Islet precursor cell (in vitro differentiated cells): ENCODE results near the gene SZT2.
"Not testable (repeated sequence)": the region's sequence is repeated elsewhere in the genome, so short reads cannot be mapped to it uniquely, and the experiment has no call there.

Experiments used
- DNase-seq: peaks from one replicate; pipeline ENCODE4 v3.0.0-alpha.2; 2018

SZT2 gene

DNA sequence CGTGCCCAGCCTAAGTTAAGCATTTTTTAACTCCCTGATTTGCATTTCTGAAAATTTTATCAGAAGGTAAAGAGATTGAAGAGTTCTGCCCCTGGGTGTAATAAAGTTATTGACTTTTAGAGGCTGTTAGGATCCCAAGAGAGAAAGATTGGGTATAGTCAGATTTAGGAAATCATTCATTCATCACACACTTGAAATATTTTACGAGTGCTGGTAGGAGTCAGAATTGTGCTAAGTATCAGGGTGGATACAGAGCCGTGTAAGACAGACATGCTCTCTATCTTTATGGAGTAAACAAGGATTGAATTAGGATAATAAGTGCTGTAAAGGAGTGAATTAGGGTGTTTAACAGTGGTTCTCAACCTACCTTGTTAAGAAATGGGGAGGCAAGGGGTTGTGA, 3.0 kb downstream of the SZT2 start:
- DNase-seq = no peak

DNA sequence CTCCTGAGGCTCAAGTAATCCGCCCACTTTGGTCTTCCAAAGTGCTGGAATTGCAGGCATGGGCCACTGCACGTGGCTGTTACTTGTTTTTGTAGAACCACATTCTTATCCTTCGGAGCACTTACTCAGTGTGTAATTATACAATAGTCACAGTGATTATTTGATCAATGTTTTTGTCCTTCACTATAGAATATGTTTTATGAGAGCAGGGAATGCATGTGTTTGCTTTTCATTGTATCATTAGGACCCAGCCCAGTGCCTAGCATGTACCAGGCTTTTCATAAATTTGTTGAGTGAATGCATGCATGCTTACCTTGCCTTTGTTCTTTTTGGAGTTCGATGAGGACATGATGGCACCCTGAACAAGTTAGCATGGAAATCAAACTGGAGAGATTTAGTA, 5.8 kb downstream of the SZT2 start:
- DNase-seq = no peak

DNA sequence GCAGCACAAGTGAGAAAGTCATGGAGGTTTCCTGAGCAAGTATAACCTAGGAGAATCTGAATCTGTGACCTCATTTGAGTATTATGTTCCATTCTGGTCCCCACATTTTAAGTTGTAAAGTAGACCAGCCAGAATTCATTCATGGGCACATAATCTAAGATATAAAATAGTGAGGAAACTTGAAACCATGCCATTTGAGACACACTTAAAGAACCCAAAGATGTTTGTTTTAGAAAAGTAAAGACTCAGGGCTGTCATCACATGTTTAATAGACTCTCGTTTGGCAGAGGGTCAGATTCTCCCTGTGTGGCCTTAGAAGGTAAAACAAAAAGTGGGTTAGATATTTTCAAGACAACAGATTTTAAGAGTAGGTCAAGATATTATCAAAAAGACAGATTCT, 6.4 kb downstream of the SZT2 start:
- DNase-seq = no peak

DNA sequence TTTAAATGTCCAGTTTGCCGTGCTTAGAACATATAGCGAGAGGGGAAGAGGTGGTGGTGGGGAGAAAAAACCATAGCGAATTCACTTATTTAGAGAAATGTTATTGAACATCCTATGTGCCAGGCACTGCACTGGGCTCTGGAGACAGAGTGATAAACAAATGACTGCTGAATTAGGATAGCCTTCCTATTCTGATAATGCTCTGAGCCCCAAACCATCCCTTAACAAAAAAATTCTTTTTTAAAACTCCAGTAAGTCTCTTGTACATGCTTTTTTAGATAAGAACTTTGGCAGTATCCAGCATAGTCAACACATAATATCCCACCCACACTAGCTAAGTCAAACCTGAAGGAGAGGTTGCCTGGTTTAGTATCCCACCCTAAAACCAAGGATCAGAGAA, 8.5 kb downstream of the SZT2 start:
- no peak for DNase-seq

DNA sequence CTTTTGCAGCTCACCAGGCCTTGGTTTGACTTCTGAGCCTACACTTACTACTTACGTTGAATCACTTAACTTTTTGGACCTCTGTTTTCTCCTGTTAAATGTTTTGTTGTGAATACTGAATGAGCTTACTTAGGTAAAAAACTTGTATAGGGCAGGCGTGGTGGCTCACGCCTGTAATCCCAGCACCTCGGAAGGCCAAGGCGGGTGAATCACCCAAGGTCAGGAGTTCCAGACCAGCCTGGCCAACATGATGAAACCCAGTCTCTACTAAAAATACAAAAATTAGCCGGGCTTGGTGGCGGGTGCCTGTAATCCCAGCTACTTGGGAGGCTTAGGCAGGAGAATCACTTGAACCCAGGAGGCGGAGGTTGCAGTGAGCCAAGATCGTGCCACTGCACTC, 10.7 kb downstream of the SZT2 start:
- DNase-seq = not testable (repeated sequence)

DNA sequence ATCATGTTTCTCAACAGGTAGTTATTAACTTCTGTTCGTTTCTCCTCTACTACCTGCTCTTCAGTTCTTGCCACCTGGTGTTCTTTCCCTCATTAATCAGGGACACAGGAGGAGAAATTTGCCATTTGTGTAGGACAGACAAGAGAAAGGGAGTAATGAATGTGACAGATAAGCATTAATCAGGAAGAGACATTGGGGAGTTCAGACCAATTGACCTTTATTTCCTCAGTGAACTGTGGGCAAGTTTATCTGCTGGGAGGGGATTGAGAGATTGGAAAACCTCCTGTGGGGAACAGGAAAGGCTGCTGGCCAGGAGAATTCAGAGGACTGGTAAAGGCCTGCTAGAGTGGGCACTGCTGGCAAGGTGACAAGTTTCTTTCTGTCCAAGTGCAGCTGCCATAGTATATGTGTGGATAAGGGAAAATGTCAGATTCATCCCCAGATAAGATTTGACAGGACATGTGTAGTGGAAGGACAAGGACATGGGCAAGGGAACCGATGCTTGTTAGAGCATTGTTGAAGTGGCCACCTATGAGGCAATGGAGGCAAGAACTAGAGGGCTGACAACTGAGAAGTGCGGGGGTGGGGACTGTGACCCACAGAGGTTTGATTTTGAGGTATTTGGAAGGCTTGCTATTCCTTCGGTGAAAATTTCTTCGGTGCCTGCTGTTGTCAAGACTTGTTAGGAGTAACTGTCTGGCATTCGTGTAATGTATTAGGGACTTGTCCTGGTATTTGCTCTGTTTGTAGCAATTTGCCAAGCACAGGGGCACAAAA, 12.6 kb downstream of the SZT2 start:
- no peak for DNase-seq

DNA sequence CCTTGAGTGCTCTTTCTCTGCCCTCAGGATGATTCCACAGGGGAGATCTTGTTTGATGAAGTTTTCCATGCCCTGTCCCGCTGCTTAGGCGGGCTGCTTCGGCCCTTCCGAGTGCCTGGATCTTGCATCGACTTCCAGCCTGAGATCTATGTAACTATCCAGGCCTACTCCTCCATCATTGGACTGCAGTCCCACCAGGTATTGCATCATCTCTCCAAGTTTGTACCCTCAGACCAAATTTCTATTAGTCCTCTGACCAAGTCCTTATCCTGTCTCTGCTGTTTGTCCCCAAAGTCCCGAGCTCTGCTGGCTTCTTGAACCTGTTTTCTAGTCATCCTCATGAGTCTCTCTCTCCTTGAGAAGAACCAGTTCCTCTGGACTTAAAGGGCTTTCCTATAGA, 14.7 kb downstream of the SZT2 start:
- no peak for DNase-seq

DNA sequence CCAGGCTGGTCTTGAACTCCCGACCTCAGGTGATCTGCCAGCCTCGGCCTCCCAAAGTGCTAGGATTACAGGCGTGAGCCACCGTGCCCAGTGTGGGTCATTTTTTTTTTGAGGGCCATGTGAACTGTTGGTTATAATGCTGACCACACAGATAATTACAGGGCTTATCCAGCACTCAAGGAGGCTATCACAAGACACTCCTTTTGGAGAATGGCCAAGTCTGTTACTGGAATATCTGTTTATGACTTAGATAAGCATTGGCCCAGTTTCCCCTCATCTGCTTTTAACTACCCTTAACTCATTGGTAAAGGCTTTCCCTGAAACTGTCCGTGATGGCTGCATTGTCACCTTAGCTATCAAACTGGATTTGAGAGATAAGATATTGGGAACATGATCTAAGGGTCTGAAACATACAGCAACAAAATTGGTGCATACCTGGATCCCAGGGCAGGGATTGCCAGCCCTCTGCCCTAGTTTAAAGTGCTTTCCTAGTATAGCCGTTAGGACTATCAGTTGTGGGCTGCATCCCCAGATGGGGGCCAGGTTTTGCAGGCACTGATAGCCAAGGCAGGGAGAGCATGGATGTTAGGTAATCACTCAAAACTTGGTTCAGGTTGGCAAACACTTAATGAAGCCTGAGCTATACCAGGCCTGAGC, 15.6 kb downstream of the SZT2 start:
- no peak for DNase-seq

DNA sequence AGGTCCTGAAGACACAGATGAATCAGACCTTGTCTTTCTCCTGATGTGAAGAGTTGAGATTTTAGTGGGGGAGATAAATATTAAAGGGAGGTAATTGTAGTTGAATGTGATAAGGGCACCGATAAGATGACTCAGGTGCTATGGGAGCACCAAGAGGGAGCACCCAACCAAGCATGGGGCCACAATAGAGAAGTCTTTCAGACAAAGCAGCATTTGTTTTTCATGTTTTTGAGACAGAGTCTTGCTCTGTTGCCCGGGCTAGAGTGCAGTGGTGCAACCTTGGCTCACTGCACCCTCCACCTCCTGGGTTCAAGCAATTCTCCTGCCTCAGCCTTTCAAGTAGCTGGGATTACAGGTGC, 16.2 kb downstream of the SZT2 start:
- DNase-seq = no peak

DNA sequence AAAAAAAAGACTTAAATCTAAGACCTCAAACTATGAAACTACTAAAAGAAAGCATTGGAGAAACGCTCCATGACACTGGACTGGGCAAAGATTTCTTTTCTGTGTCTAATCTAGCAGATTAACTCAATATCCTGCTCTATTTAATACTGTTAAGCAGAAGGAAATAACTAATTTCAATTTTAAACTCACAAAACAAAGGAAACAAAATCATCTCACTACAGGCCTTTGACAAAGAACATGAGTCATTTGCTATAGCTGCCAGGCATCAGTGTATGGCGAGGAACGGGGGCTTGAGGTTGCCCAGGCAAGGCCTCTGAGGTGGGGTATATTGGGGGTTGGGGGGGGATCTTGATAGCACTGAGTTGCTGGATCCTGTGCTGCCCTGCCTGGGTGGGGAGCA, 20.9 kb downstream of the SZT2 start:
- DNase-seq = no peak

DNA sequence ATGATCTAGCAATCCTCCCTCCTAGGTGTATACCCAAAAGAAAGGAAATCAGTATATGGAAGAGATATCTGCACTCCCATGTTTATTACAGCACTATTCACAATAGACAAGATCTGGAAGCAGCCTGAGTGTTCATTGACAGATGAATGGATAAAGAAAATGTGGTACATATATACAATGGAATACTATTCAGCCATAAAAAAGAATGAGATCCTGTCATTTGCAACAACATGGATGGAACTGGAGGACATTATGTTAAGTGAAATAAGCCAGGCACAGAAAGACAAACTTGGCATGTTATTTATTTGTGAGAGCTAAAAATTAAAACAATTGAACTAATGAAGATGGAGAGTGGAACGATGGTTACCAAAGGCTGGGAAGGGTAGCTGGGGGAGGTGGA, 23.7 kb downstream of the SZT2 start:
- DNase-seq = not testable (repeated sequence)

DNA sequence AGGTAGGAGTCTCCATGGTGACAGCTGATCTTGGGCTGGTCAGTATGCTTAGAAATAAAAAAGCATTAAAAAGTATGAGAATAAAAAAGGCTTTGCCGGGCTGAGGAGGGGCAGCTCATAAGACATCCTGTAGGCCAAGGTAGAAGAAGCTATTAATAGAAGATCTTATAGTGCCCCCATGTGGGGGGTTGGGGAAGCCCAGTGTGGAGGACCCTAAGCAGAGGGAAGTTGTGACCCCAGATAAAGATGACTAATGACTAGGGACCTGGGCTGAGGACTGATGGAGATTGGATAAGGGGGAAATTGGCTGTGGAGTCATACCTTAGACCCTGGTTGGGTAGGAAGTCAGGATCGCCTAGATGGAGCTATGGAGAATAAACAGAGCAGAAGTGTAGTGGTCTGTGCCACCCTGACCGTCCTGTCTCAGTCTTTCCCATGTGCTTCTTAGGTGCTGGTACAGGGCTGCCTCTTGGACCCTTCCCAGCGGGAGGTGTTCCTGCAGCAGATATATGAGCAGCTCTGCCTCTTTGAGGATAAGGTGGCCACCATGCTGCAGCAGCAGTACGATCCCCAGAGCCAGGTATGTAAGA, 25.0 kb downstream of the SZT2 start:
- DNase-seq = peak; percentile 87

DNA sequence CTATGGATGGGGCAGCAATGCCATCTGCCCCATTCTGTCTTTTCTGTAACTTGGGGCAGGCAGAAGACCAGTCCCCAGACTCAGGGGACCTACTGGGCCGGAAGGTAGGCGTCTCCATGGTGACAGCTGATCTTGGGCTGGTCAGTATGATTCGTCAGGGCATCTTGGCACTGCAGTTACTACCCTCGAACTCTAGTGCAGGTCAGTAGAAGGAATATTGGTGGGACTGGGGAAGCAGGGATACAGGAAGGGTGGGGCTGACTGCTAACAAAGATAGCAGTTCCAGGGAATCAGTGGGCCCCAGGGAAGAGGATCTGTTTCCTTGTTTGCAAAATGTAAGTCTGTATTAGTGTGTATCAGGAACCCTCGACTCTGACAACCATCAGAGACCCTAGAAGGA, 26.2 kb downstream of the SZT2 start:
- DNase-seq = no peak

DNA sequence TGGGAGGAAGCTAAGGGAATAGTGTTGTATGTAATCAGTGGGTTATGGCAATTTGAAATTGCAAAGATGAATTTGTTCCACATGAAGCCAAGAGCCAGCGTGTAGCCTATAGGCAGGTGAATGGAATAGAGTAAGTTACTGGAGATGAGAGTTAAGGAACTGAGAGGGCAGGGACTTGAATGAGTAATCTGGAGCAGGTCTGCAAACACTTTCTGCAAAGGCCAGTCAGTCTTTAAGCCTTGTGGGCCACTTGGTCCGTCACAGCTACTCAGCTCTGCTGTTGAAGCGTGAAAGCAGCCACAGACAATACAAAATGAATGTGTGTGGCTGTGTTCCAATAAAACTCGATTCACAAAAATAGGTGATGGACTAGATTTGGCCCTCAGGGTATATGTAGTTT, 29.2 kb downstream of the SZT2 start:
- DNase-seq = no peak

DNA sequence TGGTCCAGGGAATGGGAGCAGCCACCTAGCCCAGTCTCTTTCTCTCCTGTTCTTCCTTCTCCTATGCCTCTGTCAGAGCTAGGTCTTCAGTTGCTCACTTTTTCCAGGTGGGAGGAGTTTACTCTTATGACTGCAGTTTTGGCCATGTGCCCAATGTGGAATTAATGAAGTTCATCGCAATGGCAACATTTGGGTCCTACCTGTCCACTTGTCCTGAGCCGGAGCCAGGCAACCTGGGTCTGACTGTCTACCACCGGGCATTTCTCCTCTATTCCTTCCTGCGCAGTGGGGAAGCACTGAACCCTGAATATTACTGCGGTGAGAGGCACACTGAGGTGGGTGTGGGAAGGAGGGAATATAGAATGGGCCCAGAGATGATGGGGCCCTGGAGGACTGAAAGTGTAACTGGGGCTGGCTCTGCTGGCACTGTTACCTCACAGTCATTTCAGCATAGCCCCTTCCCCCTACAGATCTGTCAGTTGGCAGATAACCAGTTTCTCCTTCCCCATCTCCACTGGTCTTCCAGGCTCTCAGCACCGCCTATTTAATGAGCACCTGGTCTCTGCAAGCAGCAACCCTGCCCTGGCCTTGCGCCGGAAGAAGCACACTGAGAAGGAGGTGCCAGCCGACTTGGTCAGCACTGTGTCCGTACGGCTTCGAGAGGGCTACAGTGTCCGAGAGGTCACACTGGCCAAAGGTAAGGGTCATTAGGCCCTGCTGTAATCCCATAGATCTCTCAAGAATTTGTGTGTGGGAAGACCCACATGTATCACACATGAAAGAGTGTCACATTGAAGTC, 30.1 kb downstream of the SZT2 start:
- DNase-seq = no peak

DNA sequence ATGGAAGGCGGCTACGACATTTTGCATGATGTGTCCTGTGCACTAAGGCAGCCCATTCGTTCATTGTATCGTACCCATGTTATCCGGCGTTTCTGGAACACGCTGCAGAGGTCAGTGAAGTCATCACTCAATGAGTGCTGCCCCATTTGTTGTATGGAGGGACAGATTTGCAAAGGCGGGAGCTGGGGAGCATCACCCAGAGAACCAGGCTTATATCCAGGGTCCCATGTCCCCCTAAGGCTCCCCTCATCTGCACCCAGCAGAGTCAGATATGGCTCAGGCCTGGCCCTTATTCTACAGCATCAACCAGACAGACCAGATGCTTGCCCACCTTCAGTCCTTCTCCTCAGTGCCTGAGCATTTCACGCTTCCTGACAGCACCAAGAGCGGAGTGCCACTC, 31.2 kb downstream of the SZT2 start:
- no peak for DNase-seq

DNA sequence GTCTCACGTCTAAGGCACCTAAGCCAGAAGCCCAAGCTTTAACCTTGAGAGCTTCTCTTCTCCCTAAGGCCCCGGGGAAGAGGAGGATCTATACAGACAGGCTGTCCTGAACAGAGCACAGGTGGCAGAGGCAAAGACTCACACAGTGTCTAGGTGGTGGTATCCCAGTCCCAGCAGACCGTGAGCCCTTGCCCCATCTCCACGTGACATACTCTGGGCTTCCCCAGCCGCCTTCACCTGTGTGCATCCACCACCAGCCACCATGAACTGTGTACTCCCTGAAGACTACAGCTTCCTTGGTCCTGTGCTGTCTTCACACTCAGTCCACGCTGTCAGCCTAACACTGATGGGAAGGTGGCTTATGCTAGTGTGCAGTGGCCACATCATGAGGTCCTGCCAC, 31.7 kb downstream of the SZT2 start:
- DNase-seq = no peak

DNA sequence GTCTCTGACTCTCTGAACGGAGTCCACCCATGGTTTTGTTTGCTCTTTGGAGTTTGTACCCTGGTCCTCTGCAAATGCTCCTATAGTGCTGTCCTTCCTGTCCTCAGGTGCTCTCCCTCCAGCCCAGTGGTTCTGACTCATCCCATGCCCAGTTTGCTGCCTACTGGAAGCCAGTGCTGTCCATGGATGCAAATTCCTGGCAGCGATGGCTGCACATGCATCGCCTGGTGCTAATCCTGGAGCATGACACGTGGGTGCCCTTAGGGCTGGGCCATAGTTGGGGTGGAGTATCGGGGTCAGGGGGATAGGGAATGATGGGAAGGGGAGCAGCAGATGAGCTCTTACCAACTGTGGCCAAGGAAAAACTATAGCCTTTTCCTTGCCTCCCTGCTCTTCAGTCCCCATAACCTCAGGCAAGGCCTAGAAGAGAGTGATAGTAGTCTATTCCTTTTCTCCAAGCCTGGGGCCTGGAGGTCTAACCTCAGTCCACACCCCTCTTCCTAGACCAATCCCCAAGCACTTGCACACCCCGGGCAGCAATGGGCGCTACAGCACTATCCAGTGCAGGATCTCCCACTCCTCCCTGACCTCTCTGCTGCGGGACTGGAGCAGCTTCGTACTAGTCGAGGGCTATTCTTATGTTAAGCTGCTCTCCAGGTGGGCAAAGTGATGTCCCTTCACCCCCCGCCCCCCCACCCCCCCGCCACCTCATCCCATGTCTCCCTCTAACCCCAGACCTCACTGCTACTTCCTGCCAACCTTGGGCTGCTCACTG, 32.5 kb downstream of the SZT2 start:
- DNase-seq = no peak

DNA sequence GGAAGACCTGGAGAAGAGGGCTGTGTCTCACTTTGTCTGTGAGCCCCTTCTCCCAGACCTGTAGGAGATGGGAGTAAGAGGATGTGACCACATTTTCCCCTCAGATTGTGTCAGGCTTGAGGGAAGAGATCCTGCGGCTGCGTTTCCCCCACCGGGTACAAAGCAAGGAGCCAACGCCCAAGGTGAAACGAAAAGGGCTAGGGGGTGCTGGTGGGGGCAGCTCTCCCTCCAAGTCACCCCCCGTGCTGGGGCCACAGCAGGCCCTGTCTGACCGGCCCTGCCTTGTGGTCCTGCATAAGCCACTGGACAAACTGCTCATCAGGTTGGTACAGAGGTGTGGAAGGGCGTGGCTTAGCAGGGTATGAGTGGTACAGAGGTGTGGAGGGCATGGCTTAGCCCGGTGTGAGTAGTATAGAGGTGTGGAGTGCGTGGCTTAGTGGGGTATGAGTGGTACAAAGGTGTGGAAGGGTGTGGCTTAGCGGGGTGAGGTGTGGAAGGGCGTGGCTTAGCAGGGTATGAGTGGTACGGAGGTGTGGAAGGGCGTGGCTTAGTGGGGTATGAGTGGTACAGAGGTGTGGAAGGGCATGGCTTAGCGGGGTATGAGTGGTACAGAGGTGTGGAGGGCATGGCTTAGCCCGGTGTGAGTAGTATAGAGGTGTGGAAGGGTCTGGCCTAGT, 33.4 kb downstream of the SZT2 start:
- DNase-seq = no peak

DNA sequence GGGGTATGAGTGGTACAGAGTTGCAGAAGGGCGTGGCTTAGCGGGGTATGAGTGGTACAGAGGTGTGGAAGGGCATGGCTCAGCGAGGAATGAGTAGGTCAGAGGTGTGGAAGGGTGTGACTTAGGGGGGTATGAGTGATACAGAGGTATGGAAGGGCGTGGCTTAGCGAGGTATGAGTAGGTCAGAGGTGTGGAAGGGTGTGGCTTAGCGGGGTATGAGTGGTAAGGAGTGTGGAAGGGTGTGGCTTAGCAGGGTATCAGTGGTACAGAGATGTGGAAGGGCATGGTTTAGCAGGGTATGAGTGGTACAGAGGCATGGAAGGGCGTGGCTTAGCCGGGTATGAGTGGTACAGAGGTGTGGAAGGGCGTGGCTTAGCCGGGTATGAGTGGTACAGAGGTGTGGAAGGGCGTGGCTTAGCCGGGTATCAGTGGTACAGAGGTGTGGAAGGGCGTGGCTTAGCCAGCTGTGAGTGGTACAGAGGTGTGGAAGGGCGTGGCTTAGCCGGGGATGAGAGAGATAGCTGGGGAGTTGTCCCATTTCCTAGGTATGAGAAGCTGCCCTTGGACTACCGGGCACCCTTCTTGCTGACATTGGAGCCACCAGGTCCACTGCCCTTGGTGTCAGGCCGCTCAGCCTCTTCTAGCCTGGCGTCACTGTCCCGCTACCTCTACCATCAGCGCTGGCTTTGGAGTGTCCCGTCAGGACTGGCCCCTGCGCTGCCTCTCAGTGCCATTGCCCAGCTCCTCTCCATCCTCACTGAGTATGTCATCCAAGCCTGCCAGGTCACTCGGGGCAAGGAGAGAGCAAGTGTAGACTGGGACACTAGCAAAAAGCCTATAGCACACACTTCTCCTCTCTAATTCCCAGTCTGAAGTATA, 34.2 kb downstream of the SZT2 start:
- no peak for DNase-seq

DNA sequence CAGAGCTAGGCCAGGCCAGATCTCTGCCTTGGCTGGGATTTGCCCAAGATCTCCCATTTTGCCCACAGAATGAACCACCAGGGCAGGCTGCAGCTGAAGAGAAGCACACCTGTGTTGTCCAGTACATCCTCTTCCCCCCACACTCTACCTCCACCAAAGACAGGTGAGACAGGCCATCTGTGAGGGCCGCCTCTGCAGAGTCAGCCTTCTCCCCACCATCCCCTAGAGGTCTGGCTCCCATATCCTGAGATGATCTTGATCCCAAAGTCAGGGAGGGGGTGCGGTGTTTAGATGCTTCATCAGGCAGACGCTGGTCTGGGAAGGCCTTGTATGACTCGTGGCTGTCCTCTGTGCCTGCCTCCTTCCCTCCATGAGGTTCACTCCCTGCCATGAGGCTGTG, 35.3 kb downstream of the SZT2 start:
- no peak for DNase-seq
